ENCODE results near the gene MRPL1.

MRPL1 gene

GRCh38 chr4:77903186-77903585 lies 40.6 kb downstream of the MRPL1 start:
- H3K27me3 ChIP-seq (ENCODE audit: insufficient read depth, low read length, poor library complexity, severe bottlenecking) = no peaks in the 10 kb centered on the region
- H3K36me3 ChIP-seq (ENCODE audit: insufficient read depth, low read length) = peaks cover 20% of the 10 kb centered on the region
- no peaks in the 10 kb centered on the region for H3K9me3 ChIP-seq (ENCODE audit: insufficient read depth, low read depth, low read length)
- no peaks in the 10 kb centered on the region for H3F3A ChIP-seq (ENCODE audit: low read depth)
- no peak overlapping the region for H3K4me2 ChIP-seq (ENCODE audit: low read depth, low read length, poor library complexity, severe bottlenecking)
- no peaks in the 10 kb centered on the region for H3K9me2 ChIP-seq (replicated peaks; ENCODE audit: low read depth, low read length)
- H3K79me2 ChIP-seq (ENCODE audit: insufficient read depth, low read length) = no peaks in the 10 kb centered on the region
- H3K4me3 ChIP-seq (ENCODE audit: low read length, poor library complexity, severe bottlenecking) = no peak overlapping the region
- no peaks in the 10 kb centered on the region for H4K20me1 ChIP-seq (ENCODE audit: insufficient read depth, low read length, poor library complexity, severe bottlenecking)
- no peaks in the 10 kb centered on the region for H3K4me1 ChIP-seq (ENCODE audit: insufficient read depth, low read length, poor library complexity, severe bottlenecking)
- TF ChIP-seq CTCF (conservative IDR thresholded peaks at IDR 0.05; ENCODE audit: low read length) (no peak), EZH2phosphoT487 (IDR thresholded peaks at IDR 0.05; ENCODE audit: borderline replicate concordance) (no peak)
- no peak overlapping the region for H3K9ac ChIP-seq (ENCODE audit: low read depth, low read length, poor library complexity, severe bottlenecking)
- no peak overlapping the region for H2AFZ ChIP-seq (ENCODE audit: low read length)

GRCh38 chr4:77905651-77906263 lies 43.1 kb downstream of the MRPL1 start:
- TF ChIP-seq EZH2phosphoT487 (IDR thresholded peaks at IDR 0.05; ENCODE audit: borderline replicate concordance) = no peak
- TF ChIP-seq CTCF (conservative IDR thresholded peaks at IDR 0.05; ENCODE audit: low read length) = no peak
- Histone ChIP-seq H3K4me3 (ENCODE audit: low read length, poor library complexity, severe bottlenecking) (no peak overlapping the region), H2AFZ (ENCODE audit: low read length) (no peak overlapping the region), H3F3A (ENCODE audit: low read depth) (no peaks in the 10 kb centered on the region), H3K9me2 (replicated peaks; ENCODE audit: low read depth, low read length) (no peaks in the 10 kb centered on the region), H3K4me1 (ENCODE audit: insufficient read depth, low read length, poor library complexity, severe bottlenecking) (no peaks in the 10 kb centered on the region), H3K36me3 (ENCODE audit: insufficient read depth, low read length) (peaks cover 29% of the 10 kb centered on the region), H3K9ac (ENCODE audit: low read depth, low read length, poor library complexity, severe bottlenecking) (no peak overlapping the region), H3K9me3 (ENCODE audit: insufficient read depth, low read depth, low read length) (no peaks in the 10 kb centered on the region), H3K79me2 (ENCODE audit: insufficient read depth, low read length) (no peaks in the 10 kb centered on the region), H4K20me1 (ENCODE audit: insufficient read depth, low read length, poor library complexity, severe bottlenecking) (no peaks in the 10 kb centered on the region), H3K4me2 (ENCODE audit: low read depth, low read length, poor library complexity, severe bottlenecking) (no peak overlapping the region), H3K27me3 (ENCODE audit: insufficient read depth, low read length, poor library complexity, severe bottlenecking) (no peaks in the 10 kb centered on the region)

- Histone ChIP-seq H4K20me1 (ENCODE audit: insufficient read depth, low read length, poor library complexity, severe bottlenecking) (no peaks in the 10 kb centered on the region), H3K4me1 (ENCODE audit: insufficient read depth, low read length, poor library complexity, severe bottlenecking) (no peaks in the 10 kb centered on the region), H3K4me3 (ENCODE audit: low read length, poor library complexity, severe bottlenecking) (no peak overlapping the region), H3K27me3 (ENCODE audit: insufficient read depth, low read length, poor library complexity, severe bottlenecking) (no peaks in the 10 kb centered on the region), H2AFZ (ENCODE audit: low read length) (no peak overlapping the region), H3K36me3 (ENCODE audit: insufficient read depth, low read length) (peaks cover 33% of the 10 kb centered on the region), H3K9ac (ENCODE audit: low read depth, low read length, poor library complexity, severe bottlenecking) (no peak overlapping the region), H3K79me2 (ENCODE audit: insufficient read depth, low read length) (no peaks in the 10 kb centered on the region), H3K9me3 (ENCODE audit: insufficient read depth, low read depth, low read length) (no peaks in the 10 kb centered on the region), H3K9me2 (replicated peaks; ENCODE audit: low read depth, low read length) (no peaks in the 10 kb centered on the region), H3K4me2 (ENCODE audit: low read depth, low read length, poor library complexity, severe bottlenecking) (no peak overlapping the region), H3F3A (ENCODE audit: low read depth) (no peaks in the 10 kb centered on the region)
- TF ChIP-seq EZH2phosphoT487 (IDR thresholded peaks at IDR 0.05; ENCODE audit: borderline replicate concordance) = no peak
- no peak for TF ChIP-seq CTCF (conservative IDR thresholded peaks at IDR 0.05; ENCODE audit: low read length)
Measured at GRCh38 chr4:77910676-77911075, 48.0 kb downstream of the MRPL1 start.
